Ovary (tissue), 3 donors: Measurements from ENCODE around the gene CTU1.

ENCODE experiments used
- CTCF ChIP-seq, 3 donors: fragments of 450-650 bp in 2 of 3; fragments of 200-600 bp in 1 of 3; IDR thresholded peaks; one replicate each; pipeline versions ENCODE4 v1.5.1 to v1.8.0; 2016 to 2022; ENCODE audit warnings: antibody characterized with exemption in 3 of 3, mild to moderate bottlenecking in 1 of 3
- POLR2A ChIP-seq: fragments of 450-650 bp; IDR thresholded peaks from one replicate; pipeline ENCODE4 v1.6.1; 2017; ENCODE audit warnings: antibody characterized with exemption, mild to moderate bottlenecking, moderate library complexity
- donor health status: DM: no; HTN: no; CAD: no.

DNA sequence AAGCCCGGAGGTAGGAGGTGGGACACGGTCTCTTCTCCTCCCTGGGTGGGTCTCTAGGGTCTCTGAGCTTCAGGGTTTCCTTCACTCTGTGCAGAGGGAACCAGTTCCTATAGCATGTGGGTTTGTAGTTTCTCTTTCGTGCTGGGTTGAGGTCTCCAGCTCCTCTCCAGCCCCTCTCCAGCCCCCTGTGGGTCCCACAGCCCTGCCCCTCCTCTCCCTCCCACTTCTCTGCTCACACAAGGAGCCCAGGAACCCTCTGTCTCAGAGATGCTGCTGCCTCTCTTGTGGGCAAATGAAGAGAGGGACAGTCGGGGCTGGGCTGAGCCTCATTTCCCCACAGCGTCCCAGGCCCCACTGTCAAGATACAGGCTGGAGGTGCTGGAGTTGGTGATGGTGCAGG, 35.3 kb upstream of the CTU1 start:
- TF ChIP-seq CTCF (IDR thresholded peaks at IDR 0.05), result no peak
- TF ChIP-seq POLR2A, result no peak
